HFF-Myc (cell line): Measurements from ENCODE around the gene ISLR2.

Experiments
- DNase-seq: peaks from one replicate; pipeline ENCODE4 v3.0.0-alpha.2; 2011; ENCODE audit warnings: low read depth; ENCODE audit errors: extremely low read depth
- H3K4me3 ChIP-seq: replicated peaks from 2 replicates; pipeline ENCODE4 v1.5.1; 2011; ENCODE audit warnings: low read depth, mild to moderate bottlenecking, control low read depth, low read length
- CTCF ChIP-seq: IDR thresholded peaks from 2 replicates; pipeline ENCODE4 v1.5.1; 2012; ENCODE audit warnings: mild to moderate bottlenecking, low read depth, low read length, control low read depth; ENCODE audit errors: missing control alignments

The ISLR2 gene

DNA sequence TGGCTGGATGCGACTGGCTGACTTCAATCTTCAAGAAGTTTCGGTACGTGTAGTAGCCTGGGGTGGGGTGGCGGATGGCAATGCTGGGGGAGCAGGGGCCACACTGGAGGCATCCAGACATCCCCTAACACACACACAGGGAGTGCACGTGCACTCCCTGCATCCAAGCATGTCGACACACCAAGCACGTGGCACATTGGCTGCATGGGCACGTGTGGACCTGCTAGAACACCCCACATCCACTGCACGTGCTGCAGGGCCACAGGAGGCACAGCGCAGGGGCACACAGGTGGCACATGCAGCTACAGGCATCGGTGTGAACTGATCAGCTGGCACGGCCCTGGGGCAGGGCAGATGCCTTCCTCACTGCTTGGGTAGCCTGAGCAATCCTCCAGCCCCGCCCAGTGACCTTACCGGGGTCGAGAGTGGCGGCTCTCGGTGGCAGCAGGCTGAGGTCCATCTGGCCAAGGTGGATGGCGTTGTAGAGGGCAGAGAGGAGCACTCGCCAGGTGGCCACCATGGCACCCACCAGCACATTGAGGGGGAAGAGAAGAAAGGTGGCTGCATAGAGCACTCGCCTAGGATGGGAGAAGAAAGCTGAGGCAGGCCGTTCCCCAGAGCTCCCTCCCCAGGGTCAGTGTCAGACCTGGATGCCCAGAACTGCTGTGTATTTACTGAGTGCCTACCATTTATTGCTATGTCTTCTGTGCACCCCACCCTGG, 50.7 kb downstream of the ISLR2 start:
- no peak for DNase-seq
- TF ChIP-seq CTCF: no peak
- H3K4me3 ChIP-seq: no peak overlapping the region

DNA sequence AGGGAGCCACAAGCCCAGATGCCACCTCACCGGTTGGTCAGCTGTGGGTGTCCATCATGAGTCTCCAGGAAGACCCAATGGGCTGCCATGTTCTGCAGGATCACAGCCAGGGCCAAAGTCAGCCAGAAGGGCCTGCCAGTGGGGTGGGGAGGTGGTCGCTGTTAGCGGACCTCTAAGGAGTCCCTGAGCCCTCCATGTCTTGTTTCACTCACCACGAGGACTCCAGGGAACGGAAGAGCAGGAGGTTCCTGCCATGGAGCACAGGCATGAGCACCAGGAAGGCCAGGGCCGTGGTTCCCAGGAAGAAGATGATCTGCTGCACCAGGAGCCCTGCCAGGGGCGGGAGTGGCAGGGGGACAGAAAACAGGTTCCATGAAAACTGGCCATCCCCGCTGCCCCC, 51.7 kb downstream of the ISLR2 start:
- no peak overlapping the region for H3K4me3 ChIP-seq
- DNase-seq: no peak
- no peak for TF ChIP-seq CTCF

GRCh38 chr15:74184582-74185091, 54.3 kb downstream of the ISLR2 start:
- H3K4me3 ChIP-seq: no peak overlapping the region
- DNase-seq: no peak
- TF ChIP-seq CTCF: no peak

- no peak overlapping the region for H3K4me3 ChIP-seq
- no peak for DNase-seq
- no peak for TF ChIP-seq CTCF
These were observed 55.4 kb downstream of the ISLR2 start for GRCh38 chr15:74185710-74186348.
